Fibroblast of peridontal ligament (primary cell): ENCODE results near the gene ZNRF3.
"Not testable (repeated sequence)": the region's sequence is repeated elsewhere in the genome, so short reads cannot be mapped to it uniquely, and the experiment has no call there.

Experiments
- DNase-seq: peaks from one replicate; pipeline ENCODE4 v3.0.0-alpha.2; 2010; ENCODE audit errors: extremely low read depth

ZNRF3 gene

GRCh38 chr22:29037340-29037932 lies 154.1 kb downstream of the ZNRF3 start:
- DNase-seq = peak; percentile 49

GRCh38 chr22:29039148-29039547 lies 155.8 kb downstream of the ZNRF3 start:
- DNase-seq = no peak

GRCh38 chr22:29039684-29040083 lies 156.3 kb downstream of the ZNRF3 start:
- not testable (repeated sequence) for DNase-seq

GRCh38 chr22:29040385-29041275 lies 157.3 kb downstream of the ZNRF3 start:
- DNase-seq = peak; percentile 97

- peak; percentile 77 for DNase-seq
Measured at GRCh38 chr22:29041408-29041807, 158.0 kb downstream of the ZNRF3 start.

GRCh38 chr22:29043906-29044575 lies 160.7 kb downstream of the ZNRF3 start:
- peak; percentile 72 for DNase-seq

GRCh38 chr22:29044657-29045176 lies 161.3 kb downstream of the ZNRF3 start:
- DNase-seq = peak; percentile 78

GRCh38 chr22:29048822-29049654 lies 165.7 kb downstream of the ZNRF3 start:
- DNase-seq = no peak

- no peak for DNase-seq
Measured at GRCh38 chr22:29049655-29050263, 166.4 kb downstream of the ZNRF3 start.

GRCh38 chr22:29050457-29050856 lies 167.1 kb downstream of the ZNRF3 start:
- DNase-seq = no peak

- no peak for DNase-seq
Measured at GRCh38 chr22:29053048-29053702, 169.8 kb downstream of the ZNRF3 start.

GRCh38 chr22:29054251-29054767 lies 170.9 kb downstream of the ZNRF3 start:
- DNase-seq = no peak

- no peak for DNase-seq
Measured at GRCh38 chr22:29055192-29055830, 171.9 kb downstream of the ZNRF3 start.

GRCh38 chr22:29056472-29056871 lies 173.1 kb downstream of the ZNRF3 start:
- no peak for DNase-seq

GRCh38 chr22:29060251-29060869 lies 177.0 kb downstream of the ZNRF3 start:
- DNase-seq = no peak

- DNase-seq = no peak
Measured at GRCh38 chr22:29060931-29061330, 177.6 kb downstream of the ZNRF3 start.

GRCh38 chr22:29061773-29062172 lies 178.4 kb downstream of the ZNRF3 start, which contains the start of gene C22orf31:
Gene C22orf31 (minus strand): TSS chr22:29061831. CDS start chr22:29061792, 39 bp downstream.
- no peak for DNase-seq

- no peak for DNase-seq
Measured at GRCh38 chr22:29062286-29062821, 179.0 kb downstream of the ZNRF3 start.
